PFSK-1 (cell line): ENCODE measurements around the gene KRT81.

Experiments
- FOXP2 ChIP-seq: optimal IDR thresholded peaks from 2 replicates; pipeline ENCODE3; 2011; ENCODE audit warnings: borderline replicate concordance, control low read depth, inconsistent platforms; ENCODE audit not compliant: insufficient read depth; ENCODE audit errors: extremely low read length, extremely low read depth
- POLR2AphosphoS5 ChIP-seq: IDR thresholded peaks from 2 replicates; pipeline ENCODE4 v1.6.1; 2012; ENCODE audit warnings: low read depth, mild to moderate bottlenecking, control low read depth, low read length, moderate library complexity
- REST ChIP-seq, 2 experiments: IDR thresholded peaks; 2 replicates each; pipeline versions ENCODE4 v1.6.1 to v1.8.0; 2011 to 2012; ENCODE audit warnings: low read depth in 2 of 2, low read length in 2 of 2, control low read depth in 1 of 2, inconsistent platforms in 1 of 2, mild to moderate bottlenecking in 1 of 2, moderate library complexity in 1 of 2; ENCODE audit not compliant: insufficient read depth in 1 of 2
- SIN3A ChIP-seq: IDR thresholded peaks from 2 replicates; pipeline ENCODE4 v1.6.1; 2012; ENCODE audit warnings: mild to moderate bottlenecking, low read length, moderate library complexity, borderline replicate concordance; ENCODE audit not compliant: insufficient read depth
- TAF1 ChIP-seq: IDR thresholded peaks from 2 replicates; pipeline ENCODE4 v1.6.1; 2012; ENCODE audit warnings: low read length, control low read depth, borderline replicate concordance; ENCODE audit not compliant: insufficient read depth

Gene KRT81

GRCh38 chr12:52270541-52271070 lies 20.7 kb downstream of the KRT81 start:
- no peak for TF ChIP-seq TAF1

- no peak for TF ChIP-seq FOXP2
- no peak for TF ChIP-seq POLR2AphosphoS5
- TF ChIP-seq REST (IDR thresholded peaks at IDR 0.05; ENCODE audit: insufficient read depth in 1 of 2, low read depth in 2 of 2, low read length in 2 of 2): no peak
- TF ChIP-seq TAF1: no peak
- TF ChIP-seq SIN3A: no peak
These were observed 23.1 kb downstream of the KRT81 start for GRCh38 chr12:52268212-52268611.

GRCh38 chr12:52267699-52268098 lies 23.6 kb downstream of the KRT81 start:
- TF ChIP-seq SIN3A: no peak

- TF ChIP-seq FOXP2: no peak
- no peak for TF ChIP-seq POLR2AphosphoS5
- no peak for TF ChIP-seq TAF1
- no peak for TF ChIP-seq REST (IDR thresholded peaks at IDR 0.05; ENCODE audit: insufficient read depth in 1 of 2, low read depth in 2 of 2, low read length in 2 of 2)
- no peak for TF ChIP-seq SIN3A
These were observed 24.1 kb downstream of the KRT81 start for GRCh38 chr12:52267266-52267665.

- TF ChIP-seq POLR2AphosphoS5 (no peak), REST (IDR thresholded peaks at IDR 0.05; ENCODE audit: insufficient read depth in 1 of 2, low read depth in 2 of 2, low read length in 2 of 2) (no peak), FOXP2 (no peak), SIN3A (no peak), TAF1 (no peak)
These were observed 24.8 kb downstream of the KRT81 start for GRCh38 chr12:52266514-52266913.

GRCh38 chr12:52264435-52264825 lies 26.9 kb downstream of the KRT81 start:
- TF ChIP-seq FOXP2: no peak
- no peak for TF ChIP-seq TAF1
- no peak for TF ChIP-seq POLR2AphosphoS5
- TF ChIP-seq SIN3A: no peak
- no peak for TF ChIP-seq REST (IDR thresholded peaks at IDR 0.05; ENCODE audit: insufficient read depth in 1 of 2, low read depth in 2 of 2, low read length in 2 of 2)
